ENCODE data around the gene DHRS7B.

DNA sequence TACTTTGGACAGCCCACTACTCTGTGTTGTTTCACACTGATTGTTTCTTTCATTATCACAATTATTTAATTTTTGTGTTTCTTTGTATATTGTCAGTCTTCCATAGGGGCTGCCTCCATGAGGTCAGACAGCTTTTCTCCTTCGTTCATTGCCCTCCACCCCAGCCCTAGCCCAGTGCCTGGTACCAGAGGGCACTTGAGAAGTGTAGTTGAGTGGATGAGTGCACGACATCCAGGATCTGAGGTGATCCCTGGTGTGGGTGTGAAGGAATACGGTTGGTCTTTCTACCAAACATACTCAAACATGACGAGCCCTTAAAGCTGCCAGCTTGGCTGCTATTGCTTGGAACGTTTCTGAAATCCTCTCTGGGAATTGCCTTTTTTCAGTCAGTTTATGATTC, 37.9 kb downstream of the DHRS7B start:
- TF ChIP-seq, protein P1, sequence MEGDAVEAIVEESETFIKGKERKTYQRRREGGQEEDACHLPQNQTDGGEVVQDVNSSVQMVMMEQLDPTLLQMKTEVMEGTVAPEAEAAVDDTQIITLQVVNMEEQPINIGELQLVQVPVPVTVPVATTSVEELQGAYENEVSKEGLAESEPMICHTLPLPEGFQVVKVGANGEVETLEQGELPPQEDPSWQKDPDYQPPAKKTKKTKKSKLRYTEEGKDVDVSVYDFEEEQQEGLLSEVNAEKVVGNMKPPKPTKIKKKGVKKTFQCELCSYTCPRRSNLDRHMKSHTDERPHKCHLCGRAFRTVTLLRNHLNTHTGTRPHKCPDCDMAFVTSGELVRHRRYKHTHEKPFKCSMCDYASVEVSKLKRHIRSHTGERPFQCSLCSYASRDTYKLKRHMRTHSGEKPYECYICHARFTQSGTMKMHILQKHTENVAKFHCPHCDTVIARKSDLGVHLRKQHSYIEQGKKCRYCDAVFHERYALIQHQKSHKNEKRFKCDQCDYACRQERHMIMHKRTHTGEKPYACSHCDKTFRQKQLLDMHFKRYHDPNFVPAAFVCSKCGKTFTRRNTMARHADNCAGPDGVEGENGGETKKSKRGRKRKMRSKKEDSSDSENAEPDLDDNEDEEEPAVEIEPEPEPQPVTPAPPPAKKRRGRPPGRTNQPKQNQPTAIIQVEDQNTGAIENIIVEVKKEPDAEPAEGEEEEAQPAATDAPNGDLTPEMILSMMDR (IDR thresholded peaks at IDR 0.05) = no peak
- no peak for TF ChIP-seq EZH2 (IDR thresholded peaks at IDR 0.05)
- TF ChIP-seq EZH2phosphoT487 (IDR thresholded peaks at IDR 0.05) = no peak

All from neural progenitor cell (in vitro differentiated cells).